ENCODE results near the gene TPD52L2.
"Not testable (repeated sequence)": the region's sequence is repeated elsewhere in the genome, so short reads cannot be mapped to it uniquely, and the experiment has no call there.

The TPD52L2 gene

DNA sequence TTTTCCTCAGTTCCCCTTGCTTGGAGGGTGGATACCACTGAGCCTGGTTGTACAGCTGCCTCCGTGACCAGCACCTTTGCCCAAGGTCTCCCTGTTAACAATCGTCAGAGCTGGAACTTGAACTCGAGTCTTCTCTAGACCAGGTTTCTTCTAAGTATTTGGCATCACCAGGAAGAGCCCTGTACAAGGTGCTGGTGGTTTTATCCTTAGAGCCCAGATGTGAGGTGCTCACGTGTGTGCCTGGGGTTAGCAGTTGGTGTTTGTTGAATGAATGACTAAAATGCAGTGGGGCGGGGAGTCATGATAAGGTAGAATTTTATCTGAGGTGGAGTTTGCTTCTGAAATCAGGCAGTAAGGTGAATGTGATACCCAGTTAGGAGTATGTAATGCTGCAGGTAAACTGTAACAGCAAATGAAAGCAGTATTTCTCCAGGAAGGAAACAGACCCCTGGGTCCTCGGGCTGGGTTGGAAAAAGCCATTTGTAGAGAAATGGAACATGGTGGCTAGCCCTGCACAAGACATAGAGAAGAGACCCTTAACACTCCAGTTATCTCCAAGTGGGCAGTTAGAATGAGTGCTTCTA is 33.0 kb downstream of the TPD52L2 start:
- no peak for DNase-seq

DNA sequence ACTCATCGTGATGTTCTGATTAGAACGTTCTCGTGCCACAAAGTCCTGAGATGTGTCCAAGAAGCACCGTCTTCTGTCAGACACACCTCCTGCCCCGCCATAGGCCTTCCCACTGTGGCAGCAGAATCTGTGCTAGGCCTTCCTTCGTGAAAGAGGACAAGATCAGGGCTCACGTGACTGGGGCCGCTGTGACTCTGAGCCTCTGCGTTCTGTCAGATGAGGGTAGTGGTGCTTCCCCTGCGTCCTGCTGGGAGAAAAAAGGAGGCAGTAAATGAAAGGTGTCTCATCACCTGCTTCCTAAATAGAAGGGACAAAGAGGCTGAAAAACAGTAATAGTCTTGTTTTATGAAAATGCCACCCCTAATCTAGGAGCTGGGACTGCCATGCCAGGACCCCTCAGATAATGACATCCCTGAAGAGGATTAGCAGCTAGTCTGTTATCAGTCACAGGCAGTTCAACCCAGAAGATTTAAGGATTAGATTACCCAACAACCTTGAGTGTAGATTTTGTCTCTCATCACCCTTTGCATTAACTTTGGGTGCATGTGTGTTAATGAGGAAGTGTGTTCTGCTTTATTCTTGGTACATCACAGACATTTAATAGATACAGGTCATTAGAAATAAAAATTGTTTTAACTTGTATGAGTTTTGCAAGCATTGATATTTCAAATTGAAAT is 34.0 kb downstream of the TPD52L2 start:
- DNase-seq = peak; percentile 13

DNA sequence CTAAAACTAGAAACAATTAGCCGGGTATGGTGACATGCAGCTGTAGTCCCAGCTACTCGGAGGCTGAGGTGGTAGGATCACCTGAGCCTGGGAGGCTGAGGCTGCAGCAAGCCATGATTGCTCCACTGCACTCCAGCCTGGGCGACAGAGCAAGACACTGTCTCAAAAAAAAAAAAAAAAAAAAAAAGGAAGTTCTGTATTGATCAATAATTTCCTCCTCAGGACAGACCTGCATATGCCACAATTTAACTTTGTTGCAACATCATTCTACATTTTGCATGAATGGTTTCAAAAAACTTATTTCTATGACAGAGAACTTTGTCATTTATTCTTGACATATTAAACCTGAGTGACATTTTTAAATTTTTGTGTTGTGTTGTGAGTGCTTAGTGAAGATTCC is 35.3 kb downstream of the TPD52L2 start:
- no peak for DNase-seq

DNA sequence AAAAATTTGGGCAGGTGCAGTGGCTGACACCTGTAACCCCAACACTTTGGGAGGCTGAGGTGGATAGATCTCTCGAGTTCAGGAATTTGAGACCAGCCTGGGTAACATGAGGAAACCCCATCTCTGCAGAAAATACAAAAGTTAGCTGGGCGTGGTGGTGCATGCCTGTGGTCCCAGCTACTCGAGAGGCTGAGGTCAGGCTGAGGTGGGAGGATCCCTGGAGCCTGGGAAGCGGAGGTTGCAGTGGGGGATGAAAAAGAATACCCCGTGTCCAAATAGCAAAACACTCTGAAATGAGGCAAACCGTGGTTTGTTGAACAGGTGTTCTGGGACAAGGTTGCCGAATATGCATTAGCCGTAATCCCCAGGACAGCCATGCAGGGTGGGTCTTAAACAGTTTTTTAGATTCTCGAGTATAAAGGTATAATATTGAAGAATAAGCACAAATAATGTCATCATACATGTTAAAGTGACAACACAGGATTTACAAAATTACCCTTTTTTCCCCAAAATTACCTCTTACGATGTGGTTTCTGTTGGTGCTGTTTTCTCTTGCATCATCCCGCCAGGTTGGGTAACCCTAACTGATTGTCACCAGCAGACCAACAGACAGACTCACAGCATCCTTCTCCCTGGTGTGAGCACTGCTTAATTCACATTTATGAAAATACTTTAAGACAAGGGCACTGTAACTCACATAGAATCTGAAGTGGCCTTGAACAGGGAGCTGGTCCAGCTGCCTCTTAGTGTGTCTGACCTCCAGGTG is 38.9 kb downstream of the TPD52L2 start:
- no peak for DNase-seq

DNA sequence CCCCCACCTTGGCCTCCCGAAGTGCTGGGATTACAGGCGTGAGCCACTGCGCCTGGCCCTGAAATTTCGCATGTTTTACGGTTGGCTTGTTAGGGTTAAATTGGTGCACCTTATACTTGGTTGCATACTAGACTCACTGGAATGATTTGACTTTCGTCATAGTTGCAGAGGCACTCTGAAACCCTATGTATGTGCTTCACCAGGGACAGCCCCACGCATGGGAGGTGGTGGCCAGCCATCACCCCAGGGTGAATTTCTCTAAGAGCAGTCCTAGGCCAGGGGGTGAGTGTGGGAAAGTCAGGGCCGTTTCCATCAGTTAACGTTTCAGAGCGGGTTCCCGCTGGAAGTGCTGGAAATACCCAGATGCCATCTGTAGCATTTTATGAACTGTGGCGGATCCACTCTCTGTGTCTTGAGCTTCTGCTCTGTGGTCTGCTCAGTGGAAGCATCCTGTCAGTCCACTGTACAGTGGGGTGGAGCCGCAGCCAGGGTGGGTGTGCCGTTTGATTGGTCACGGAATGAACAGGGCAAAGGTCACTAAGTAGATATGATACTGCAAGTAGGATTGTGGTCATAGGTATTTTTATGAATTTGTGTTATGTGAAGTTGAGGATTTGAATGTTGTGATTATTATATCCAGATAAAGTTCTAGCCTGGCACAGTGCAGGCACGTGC is 43.1 kb downstream of the TPD52L2 start:
- no peak for DNase-seq

DNA sequence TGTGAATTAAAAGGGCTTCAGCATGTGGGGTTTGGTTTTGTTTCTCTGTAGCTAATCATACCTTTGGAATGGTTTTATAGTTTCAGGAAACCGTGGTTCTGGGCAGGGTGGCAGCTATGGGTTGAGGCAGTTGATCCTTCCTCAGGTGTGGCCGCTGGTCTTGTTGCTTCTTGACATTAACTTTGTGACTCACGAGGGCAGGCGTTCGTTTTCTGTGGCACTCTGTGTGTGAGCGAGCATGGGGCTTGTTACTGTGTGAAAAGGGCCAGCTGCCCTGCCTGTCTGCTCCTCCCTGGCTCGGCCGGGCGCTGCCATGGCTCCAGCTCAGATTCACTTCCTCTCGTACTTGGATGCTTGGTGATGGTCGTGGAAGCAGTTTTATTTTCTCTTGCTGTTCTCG is 46.1 kb downstream of the TPD52L2 start:
- DNase-seq = no peak

DNA sequence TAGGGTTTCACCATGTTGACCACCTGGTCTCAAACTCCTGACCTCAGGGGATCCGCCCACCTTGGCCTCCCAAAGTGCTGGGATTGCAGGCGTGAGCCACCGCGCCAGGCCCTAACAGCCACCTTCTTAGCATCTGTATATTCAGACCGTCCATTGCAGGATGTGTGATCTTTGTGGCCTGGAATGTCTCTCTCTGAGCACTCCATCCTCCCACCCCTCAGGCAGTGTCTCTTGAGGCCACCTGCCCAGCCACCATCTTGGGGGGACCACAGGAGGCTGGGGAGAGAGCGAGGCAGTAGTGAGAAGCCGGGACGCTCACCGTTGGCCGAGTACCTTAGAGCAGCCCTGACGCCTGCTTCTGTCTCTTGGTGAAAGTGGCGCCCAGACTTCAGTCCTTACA is 48.7 kb downstream of the TPD52L2 start:
- no peak for DNase-seq

DNA sequence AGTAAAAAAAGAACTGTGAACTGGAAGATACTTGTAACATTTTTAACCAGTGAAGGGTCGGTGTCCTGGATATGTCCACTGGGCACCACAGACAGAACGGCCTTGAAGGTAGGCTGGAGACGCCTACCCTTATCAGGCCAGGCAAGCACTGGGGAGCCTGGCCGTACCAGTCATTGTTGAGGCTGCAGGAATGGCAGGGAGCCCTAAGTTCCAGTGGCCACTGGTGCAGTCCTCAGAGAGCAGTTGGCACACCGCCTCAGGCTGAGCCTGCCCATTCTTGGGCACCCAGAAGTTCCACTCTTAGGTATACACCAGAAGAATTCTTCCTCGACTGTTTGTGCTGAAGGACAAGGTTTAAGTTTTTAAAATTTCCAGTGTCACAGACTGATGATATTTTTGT is 50.4 kb downstream of the TPD52L2 start:
- no peak for DNase-seq

DNA sequence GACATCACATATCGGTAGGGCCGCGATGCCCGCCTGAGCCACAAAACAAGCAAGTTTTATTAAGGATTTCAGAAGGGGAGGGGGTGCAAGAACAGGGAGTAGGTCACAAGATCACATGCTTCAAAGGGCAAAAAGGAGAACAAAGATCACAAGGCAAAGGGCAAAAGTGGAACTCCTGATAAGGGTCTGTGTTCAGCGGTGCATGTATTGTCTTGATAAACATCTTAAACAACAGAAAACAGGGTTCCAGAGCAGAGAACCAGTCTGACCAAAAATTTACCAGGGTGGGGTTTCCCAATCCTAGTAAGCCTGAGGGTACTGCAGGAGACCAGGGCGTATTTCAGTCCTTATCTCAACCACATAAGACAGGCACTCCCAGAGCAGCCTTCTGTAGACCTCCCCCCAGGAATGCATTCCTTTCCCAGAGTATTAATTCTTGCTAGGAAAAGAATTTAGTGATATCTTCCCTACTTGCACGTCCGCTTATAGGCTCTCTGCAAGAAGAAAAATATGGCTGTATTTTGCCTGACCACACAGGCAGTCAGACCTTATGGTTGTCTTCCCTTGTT is 51.4 kb downstream of the TPD52L2 start:
- DNase-seq = not testable (repeated sequence)

DNA sequence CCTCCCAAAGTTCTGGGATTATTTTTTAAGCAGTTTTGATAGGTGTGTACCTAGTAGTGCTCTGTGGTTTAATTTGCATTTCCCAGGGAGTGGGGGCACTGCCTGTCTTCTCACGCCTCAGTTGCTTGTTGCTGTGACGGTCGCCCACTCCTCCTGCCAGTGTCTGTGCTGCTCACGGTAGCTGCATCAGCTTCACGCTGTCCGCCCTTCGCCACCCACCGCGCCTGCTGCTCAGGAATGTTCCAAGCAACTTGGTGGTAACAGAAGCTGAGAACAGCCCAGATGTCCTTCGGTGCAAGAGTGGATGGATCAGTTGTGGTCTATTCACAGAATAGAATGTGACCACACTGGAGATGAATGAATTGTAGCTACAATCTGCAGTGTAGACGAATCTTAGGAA is 52.7 kb downstream of the TPD52L2 start:
- DNase-seq = no peak

DNA sequence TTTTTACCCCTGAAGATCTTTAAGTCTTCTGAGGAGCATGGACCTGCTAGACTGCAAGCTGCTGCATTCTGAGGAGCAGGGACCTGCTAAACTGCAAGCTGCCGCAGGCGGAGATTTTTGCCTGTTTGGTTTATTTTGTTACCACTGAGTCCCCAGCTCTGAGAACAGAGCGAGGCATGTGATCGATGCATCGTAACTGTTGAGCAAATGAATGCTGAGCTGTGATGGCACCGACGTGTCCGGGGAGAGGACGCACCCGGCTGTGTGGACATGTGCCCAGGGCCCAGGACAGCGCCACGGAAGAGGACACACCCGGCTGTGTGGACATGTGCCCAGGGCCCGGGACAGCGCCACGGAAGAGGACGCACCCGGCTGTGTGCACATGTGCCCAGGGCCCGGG is 54.1 kb downstream of the TPD52L2 start:
- DNase-seq = no peak

DNA sequence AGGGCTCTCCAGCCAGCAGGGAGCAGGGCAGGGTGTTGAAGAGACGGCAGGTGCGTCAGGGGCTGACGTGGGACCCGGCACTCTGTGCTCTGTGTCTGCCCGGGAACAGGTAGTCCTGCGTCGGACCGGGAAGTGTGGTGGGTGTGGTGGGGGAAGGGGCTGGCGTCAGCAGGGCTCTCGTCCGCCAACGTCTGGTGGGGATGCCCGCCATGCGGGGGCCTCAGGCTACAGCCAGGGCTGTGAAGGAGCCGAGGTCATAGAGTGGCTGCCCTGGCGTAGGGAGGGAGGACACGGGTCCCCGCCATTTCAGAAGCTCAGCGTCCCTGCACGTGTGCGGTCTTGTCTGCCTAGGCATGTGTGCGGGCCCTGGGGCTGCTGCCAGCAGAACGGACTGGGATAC is 55.2 kb downstream of the TPD52L2 start:
- DNase-seq = no peak

DNA sequence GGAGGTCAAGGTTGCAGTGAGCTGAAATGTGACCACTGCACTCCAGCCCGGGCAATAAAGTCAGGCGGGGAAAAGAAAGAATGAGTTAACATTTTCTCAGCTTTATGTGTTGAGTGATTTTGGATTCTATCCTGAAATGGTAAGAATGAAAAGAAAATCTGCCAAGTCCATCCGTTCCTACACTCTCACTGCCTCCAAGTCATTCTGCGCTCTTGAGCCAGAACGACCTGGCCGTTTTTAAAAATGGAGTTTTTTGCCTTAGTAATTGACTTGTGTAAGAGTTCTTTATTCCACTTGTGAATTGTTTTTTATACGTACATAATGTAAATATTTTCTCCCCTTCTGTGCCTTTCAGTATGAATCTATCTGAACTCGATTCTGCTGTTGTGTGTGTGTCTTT is 58.6 kb downstream of the TPD52L2 start:
- DNase-seq = no peak

DNA sequence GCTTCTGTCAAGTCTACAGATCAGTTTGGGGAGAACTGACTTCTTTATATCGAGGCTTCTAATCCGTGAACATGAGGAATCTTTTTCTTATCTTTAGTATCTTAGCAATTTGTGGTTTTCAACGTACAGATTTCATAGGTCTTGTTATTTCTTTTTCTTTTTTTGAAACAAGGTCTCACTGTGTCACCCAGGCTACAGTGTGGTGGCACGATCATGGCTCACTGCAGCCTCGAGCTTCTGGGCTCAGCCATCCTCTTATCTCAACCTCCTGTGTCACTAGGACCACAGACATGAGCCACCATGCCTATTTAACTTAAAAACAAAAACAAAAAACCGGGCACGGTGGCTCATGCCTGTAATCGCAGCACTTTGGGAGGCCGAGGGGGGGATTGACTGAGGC is 59.2 kb downstream of the TPD52L2 start:
- DNase-seq = no peak

DNA sequence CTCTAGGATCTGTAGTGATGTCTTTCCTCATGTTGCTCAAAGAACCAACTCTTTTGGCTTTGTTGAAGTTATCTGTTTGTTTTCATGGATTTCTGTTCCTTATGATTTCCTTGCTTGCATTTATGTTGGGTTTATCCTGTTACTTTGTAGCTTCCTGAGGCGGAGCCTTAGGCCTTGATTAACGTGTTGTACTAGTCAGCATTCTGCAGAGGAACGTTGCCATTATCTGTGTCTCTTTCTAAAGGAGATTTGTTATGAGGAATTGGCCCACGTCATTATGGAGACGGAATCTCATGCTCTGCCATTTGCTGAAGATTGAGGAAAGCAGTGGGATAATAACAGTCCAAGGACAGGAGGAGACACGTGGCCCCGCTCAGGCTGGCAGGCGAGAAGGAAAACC is 61.2 kb downstream of the TPD52L2 start:
- no peak for DNase-seq

DNA sequence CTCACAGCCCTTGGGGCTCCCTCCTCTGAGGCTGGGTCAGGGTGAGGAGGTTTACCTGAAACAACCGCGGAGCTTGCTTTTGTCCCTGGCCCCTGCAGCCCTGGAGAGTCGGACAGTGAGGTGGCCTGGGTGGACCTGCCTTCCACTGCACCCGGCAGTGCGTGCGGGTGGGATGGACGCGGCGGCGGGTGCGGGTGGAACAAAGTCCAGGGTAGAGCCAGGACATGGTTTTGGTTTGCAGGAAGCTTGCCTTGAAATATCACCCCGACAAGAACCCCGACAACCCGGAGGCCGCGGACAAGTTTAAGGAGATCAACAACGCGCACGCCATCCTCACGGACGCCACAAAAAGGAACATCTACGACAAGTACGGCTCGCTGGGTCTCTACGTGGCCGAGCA is 64.0 kb downstream of the TPD52L2 start:
- no peak for DNase-seq

DNA sequence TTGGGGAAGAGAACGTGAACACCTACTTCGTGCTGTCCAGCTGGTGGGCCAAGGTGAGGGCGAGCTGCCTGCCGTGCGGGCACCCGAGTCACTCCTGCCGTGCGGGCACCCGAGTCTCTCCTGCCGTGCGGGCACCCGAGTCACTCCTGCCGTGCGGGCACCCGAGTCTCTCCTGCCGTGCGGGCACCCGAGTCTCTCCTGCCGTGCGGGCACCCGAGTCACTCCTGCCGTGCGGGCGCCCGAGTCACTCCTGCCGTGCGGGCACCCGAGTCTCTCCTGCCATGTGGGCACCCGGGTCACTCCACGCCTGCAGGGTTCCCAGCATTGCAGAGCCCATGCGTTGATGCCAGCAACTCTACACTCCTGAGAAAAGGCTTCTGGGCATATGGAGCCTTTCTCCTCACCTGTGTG is 64.4 kb downstream of the TPD52L2 start:
- not testable (repeated sequence) for DNase-seq

DNA sequence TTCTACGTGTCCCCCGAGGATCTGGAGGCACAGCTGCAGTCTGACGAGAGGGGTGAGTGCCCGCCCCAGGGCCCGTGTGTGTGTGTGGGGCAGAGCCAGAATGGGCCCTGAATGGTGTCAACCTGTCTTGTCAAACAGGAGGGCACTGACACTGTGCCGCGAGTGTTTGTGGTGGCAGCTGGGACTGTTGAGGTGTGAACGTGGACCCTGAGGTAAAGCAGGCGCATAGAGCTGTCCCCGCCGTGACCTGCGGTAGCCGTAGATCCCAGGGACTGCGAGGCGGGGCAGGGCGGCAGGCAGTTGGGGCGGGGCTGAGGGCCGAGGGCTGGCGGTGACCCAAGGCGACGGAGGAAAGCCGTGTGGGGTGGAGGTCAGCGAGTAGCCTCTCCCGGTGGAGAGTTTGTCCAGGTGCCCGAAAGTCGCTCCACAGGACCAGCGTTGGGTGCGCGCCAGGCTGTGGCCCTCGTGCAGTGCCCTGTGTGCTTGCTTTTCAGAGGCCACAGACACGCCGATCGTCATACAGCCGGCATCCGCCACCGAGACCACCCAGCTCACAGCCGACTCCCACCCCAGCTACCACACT is 66.0 kb downstream of the TPD52L2 start:
- DNase-seq = no peak

DNA sequence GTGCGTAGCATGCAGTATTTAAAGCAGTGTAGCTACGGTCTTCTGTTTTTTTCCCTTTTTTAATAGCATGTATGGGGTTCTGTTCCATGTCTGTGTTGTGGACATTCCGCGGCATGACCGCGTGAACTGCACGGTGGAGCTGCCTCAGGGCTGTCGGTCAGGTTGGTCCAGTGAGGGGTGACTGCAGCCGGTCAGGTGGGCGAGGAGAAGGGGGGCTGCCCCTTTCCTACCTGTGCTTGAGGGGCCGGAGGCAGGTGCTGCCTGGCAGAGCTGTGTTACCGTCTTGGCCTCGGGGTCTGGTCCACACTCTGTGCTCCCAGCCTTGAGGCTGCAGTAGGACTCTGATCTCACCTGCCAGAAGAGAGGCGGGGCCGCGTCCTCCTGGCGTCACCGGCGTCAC is 66.7 kb downstream of the TPD52L2 start:
- DNase-seq = no peak

DNA sequence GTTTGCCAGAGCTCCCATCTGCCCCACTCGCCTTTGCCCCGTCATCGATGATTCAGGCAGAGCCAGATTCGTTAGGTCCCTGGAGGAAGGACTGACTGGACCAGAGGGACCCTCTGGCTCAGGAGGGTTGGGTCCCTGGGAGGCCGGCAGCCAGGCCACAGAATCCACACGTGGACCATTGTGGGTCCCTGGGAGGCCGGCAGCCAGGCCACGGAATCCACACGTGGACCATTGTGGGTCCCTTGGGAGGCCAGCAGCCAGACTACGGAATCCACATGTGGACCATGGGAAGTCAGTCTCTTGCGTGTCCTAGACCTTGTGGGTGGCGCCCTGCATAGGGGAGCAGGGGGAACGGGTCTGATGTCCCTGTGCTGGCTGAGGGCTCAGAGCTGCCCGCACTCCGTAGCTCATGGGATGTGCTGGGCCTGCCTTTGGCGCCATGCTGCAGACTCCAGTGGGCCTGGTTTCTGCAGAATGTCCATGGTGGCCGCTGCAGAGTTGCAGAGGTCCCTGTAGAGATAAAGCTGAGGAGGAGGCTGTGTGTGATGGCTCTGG is 67.6 kb downstream of the TPD52L2 start:
- DNase-seq = no peak

DNA sequence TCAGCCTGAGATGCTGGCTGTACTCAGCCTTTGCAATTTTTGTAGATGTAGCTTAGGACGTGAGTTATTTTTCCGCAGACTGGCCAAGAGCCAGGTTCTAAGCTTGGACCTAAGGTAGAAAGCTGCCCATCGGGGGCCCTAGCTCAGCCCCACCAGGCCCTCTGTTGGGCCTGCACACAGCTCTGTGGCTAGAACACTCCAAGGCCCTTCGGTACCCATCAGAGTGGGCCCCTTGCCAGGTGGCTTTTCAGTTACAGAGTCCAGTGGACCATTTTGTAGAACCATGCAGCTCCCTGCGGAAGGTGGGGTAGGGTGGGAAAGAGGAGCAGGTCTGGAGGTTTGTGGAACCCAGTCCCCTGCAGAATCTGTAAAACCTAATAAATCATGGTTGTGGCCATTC is 68.6 kb downstream of the TPD52L2 start:
- DNase-seq = no peak

DNA sequence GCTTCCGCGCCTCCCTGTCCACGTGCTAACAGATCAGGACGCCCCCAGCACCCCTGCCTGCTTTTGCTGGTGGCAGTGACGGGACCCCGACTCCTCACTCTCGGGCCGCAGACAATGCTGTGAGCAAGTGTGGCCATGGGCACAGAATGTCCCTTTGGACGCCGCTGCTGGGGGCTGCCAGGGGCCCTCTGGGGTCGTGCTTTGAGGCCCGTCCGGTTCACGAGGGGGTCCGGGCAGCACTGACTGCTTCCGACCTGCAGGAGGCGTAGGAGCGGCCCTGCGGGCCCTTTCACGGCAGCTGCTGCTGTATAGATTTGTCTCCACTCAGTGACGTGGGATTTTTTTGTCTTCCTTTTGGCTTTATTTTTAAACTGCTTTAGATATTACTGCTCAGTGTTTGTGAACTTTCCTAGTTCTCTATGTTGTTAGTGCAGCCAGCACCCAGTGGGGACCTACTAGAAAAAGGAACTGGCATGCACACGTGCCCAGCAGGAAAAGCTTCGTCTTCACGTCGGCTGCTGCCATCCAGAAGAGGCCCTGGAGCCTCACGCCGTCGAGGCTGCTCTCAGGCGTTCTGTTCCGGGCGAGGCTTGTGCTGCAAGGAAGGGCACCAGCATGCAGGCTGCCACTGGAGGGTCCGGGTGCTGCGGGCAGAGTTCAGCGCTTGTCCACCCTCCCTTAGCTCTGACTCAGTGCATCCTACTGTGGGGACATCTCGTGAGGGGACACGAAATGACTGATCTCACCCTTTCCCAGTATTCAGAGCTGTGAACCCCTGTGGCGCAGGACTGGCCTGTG is 69.4 kb downstream of the TPD52L2 start:
- DNase-seq = no peak

Data from CD4-positive, alpha-beta T cell treated with Interferon gamma for 1 hour (primary cell).